SK-N-SH (cell line): Measurements from ENCODE around the gene GCLC. TPM values are rescaled to one million over a fixed set of nuclear protein-coding genes. Genes with fewer than 3 reads are reported as not detected.

Source experiments
- CTCF ChIA-PET: fragments of 300-600, 350-600 bp; formaldehyde crosslinking; extraction: SDS; loops from one replicate; lab custom pipeline; 2021; lab: Yijun Ruan, JAX
- POLR2A ChIA-PET: fragments of 350-600 bp; sonication (Branson Sonifier 250); formaldehyde crosslinking; extraction: SDS; loops from one replicate; lab custom pipeline; 2020; ENCODE audit warnings: antibody characterized with exemption, inconsistent platforms; lab: Yijun Ruan, JAX
- DNase-seq: peaks from one replicate; pipeline ENCODE4 v3.0.0; 2012
- H2AFZ ChIP-seq: fragments of 200-600 bp; sonication (generic); 2 replicates; pipeline ENCODE4 v1.8.1; 2016; ENCODE audit warnings: antibody characterized with exemption, mild to moderate bottlenecking, low read depth
- H3F3A ChIP-seq: fragments of 200-600 bp; sonication (generic); replicated peaks from 2 replicates; pipeline ENCODE3; 2016; ENCODE audit warnings: antibody characterized with exemption, mild to moderate bottlenecking; ENCODE audit not compliant: insufficient read depth
- H3K27ac ChIP-seq, 2 experiments: fragments of 200-500 bp in 1 of 2; fragments of 200-600 bp in 1 of 2; sonication (Bioruptor generic) in 1 of 2; sonication (generic), shearing (Covaris generic) in 1 of 2; 2 replicates each; pipeline versions ENCODE4 v1.5.1 to v1.6.1; 2014 to 2016; ENCODE audit warnings: low read depth in 2 of 2, inconsistent platforms in 1 of 2, low read length in 1 of 2, mild to moderate bottlenecking in 1 of 2, mixed read lengths in 1 of 2
- H3K27me3 ChIP-seq: fragments of 200-600 bp; sonication (generic), shearing (Covaris generic); 2 replicates; pipeline ENCODE4 v1.6.1; 2016; ENCODE audit warnings: mixed run types; ENCODE audit not compliant: insufficient read depth
- H3K36me3 ChIP-seq, 2 experiments: fragments of 200-500 bp in 1 of 2; fragments of 200-600 bp in 1 of 2; sonication (Bioruptor generic) in 1 of 2; sonication (generic) in 1 of 2; replicated peaks in 1 of 2; 2 replicates each; pipeline versions ENCODE3 to v1.5.1; 2014 to 2016; ENCODE audit warnings: low read length in 1 of 2, mild to moderate bottlenecking in 1 of 2; ENCODE audit not compliant: insufficient read depth in 2 of 2, control insufficient read depth in 1 of 2
- H3K4me1 ChIP-seq, 2 experiments: fragments of 200-500 bp in 1 of 2; fragments of 200-600 bp in 1 of 2; sonication (Bioruptor generic) in 1 of 2; sonication (generic), shearing (Covaris generic) in 1 of 2; 2 replicates each; pipeline versions ENCODE4 v1.5.1 to v1.6.1; 2014 to 2016; ENCODE audit warnings: low read depth in 1 of 2, low read length in 1 of 2, mixed run types in 1 of 2; ENCODE audit not compliant: insufficient read depth in 2 of 2, control insufficient read depth in 1 of 2
- H3K4me2 ChIP-seq: fragments of 200-600 bp; sonication (generic), shearing (Covaris generic); 2 replicates; pipeline ENCODE4 v1.6.1; 2017; ENCODE audit warnings: mixed run types
- H3K4me3 ChIP-seq, 2 experiments: fragments of 200-500 bp in 1 of 2; fragments of 200-600 bp in 1 of 2; sonication (Bioruptor generic) in 1 of 2; sonication (generic), shearing (Covaris generic) in 1 of 2; 2 replicates each; pipeline versions ENCODE4 v1.5.1 to v1.8.1; 2014 to 2016; ENCODE audit warnings: low read depth in 2 of 2, inconsistent platforms in 1 of 2, low read length in 1 of 2, mild to moderate bottlenecking in 1 of 2, mixed read lengths in 1 of 2, moderate library complexity in 1 of 2
- H3K79me2 ChIP-seq: fragments of 200-600 bp; sonication (generic); 2 replicates; pipeline ENCODE4 v1.8.1; 2017; ENCODE audit warnings: mild to moderate bottlenecking; ENCODE audit not compliant: insufficient read depth
- H3K9ac ChIP-seq: fragments of 200-600 bp; sonication (generic); 2 replicates; pipeline ENCODE4 v1.6.1; 2017; ENCODE audit warnings: mixed run types
- H3K9me2 ChIP-seq: fragments of 200-600 bp; sonication (generic); 2 replicates; pipeline ENCODE4 v1.6.1; 2017; ENCODE audit warnings: mixed run types
- H3K9me3 ChIP-seq: fragments of 200-600 bp; sonication (generic); 2 replicates; pipeline ENCODE4 v1.6.1; 2017; ENCODE audit warnings: mixed run types, mild to moderate bottlenecking, moderate library complexity
- H4K20me1 ChIP-seq: fragments of 200-600 bp; sonication (generic); 2 replicates; pipeline ENCODE4 v1.6.1; 2017; ENCODE audit warnings: mild to moderate bottlenecking, mixed run types; ENCODE audit not compliant: insufficient read depth
- ELF1 ChIP-seq: IDR thresholded peaks from 2 replicates; pipeline ENCODE4 v1.4.0; 2012
- EZH2phosphoT487 ChIP-seq: fragments of 200-600 bp; sonication (generic); IDR thresholded peaks from 2 replicates; pipeline ENCODE4 v1.6.1; 2017; ENCODE audit warnings: low read depth, mixed run types, mild to moderate bottlenecking, antibody characterized with exemption, moderate library complexity, borderline replicate concordance
- FOSL2 ChIP-seq: IDR thresholded peaks from 2 replicates; pipeline ENCODE4 v1.4.0; 2012; ENCODE audit warnings: low read depth, mild to moderate bottlenecking, moderate library complexity, borderline replicate concordance
- FOXJ3 ChIP-seq: sonication (generic); formaldehyde crosslinking; IDR thresholded peaks from 2 replicates; pipeline ENCODE4 v1.5.1; 2020; ENCODE audit warnings: mild to moderate bottlenecking, missing genetic modification reagents
- FOXM1 ChIP-seq: IDR thresholded peaks from 2 replicates; pipeline ENCODE4 v1.4.0; 2012; ENCODE audit warnings: low read depth, mild to moderate bottlenecking
- IRF3 ChIP-seq: fragments of 150-350 bp; IDR thresholded peaks from 2 replicates; pipeline ENCODE4 v1.6.1; 2016; ENCODE audit warnings: mild to moderate bottlenecking, low read depth, low read length
- MEF2A ChIP-seq: IDR thresholded peaks from 2 replicates; pipeline ENCODE4 v1.4.0; 2012; ENCODE audit warnings: low read depth, borderline replicate concordance
- POLR2AphosphoS5 ChIP-seq: IDR thresholded peaks from 2 replicates; pipeline ENCODE4 v1.6.1; 2012; ENCODE audit warnings: low read depth, low read length
- RAD21 ChIP-seq: IDR thresholded peaks from 2 replicates; pipeline ENCODE4 v1.6.1; 2012; ENCODE audit warnings: mild to moderate bottlenecking, low read length
- RCOR1 ChIP-seq: fragments of 150-350 bp; IDR thresholded peaks from 2 replicates; pipeline ENCODE4 v1.6.1; 2017; ENCODE audit warnings: antibody characterized with exemption, low read length
- REST ChIP-seq: IDR thresholded peaks from 2 replicates; pipeline ENCODE4 v1.6.1; 2012; ENCODE audit warnings: mild to moderate bottlenecking, low read depth, low read length, moderate library complexity
- SMC3 ChIP-seq: IDR thresholded peaks from 2 replicates; pipeline ENCODE4 v1.6.1; 2012; ENCODE audit warnings: low read depth, low read length, improper control_type of control experiment
- TAF1 ChIP-seq: IDR thresholded peaks from 2 replicates; pipeline ENCODE4 v1.6.1; 2012; ENCODE audit warnings: low read depth, mild to moderate bottlenecking, low read length, moderate library complexity, borderline replicate concordance
- TCF12 ChIP-seq: IDR thresholded peaks from 2 replicates; pipeline ENCODE4 v1.4.0; 2012
- WGBS: methylation state at CpG from one replicate; pipeline ENCODE4 v1.1.6; 2017; ENCODE audit warnings: low lambda C conversion rate; 5-methylcytosine and 5-hydroxymethylcytosine counted together
- polyA plus RNA-seq, 3 experiments: library from polyadenylated mRNA; depleted of rRNA; stranded (reverse); fragments of >200 nt; gene quantifications; 2 replicates each; pipeline ENCODE4 v1.2.3, GENCODE V29; 2012
- TF ChIP-seq, protein P1 (sequence below): IDR thresholded peaks from 2 replicates; pipeline ENCODE4; 2012

GCLC gene
- polyA plus RNA-seq, 1 of the 3 experiments (the other 2 are of a cell fraction), result 7.5 TPM

- Histone ChIP-seq H3K79me2 (no peaks in the 10 kb centered on the region), H3K27ac (no peak overlapping the region), H3K9me2 (no peaks in the 10 kb centered on the region), H3K27me3 (no peaks in the 10 kb centered on the region), H3K4me3 (no peak overlapping the region), H2AFZ (no peak overlapping the region), H3K9ac (no peak overlapping the region), H3F3A (no peaks in the 10 kb centered on the region), H3K36me3 (no peaks in the 10 kb centered on the region), H3K4me1 (no peaks in the 10 kb centered on the region), H3K4me2 (no peak overlapping the region), H4K20me1 (no peaks in the 10 kb centered on the region), H3K9me3 (no peaks in the 10 kb centered on the region)
- POLR2A ChIA-PET, result no interaction called here
- no peak for TF ChIP-seq TCF12
- no peak for TF ChIP-seq RAD21
- no peak for TF ChIP-seq ELF1
- TF ChIP-seq SMC3, result no peak
- no peak for TF ChIP-seq IRF3
- TF ChIP-seq REST, result no peak
- TF ChIP-seq RCOR1, result no peak
- TF ChIP-seq TAF1, result no peak
- TF ChIP-seq FOXM1, result no peak
- TF ChIP-seq, protein P1, sequence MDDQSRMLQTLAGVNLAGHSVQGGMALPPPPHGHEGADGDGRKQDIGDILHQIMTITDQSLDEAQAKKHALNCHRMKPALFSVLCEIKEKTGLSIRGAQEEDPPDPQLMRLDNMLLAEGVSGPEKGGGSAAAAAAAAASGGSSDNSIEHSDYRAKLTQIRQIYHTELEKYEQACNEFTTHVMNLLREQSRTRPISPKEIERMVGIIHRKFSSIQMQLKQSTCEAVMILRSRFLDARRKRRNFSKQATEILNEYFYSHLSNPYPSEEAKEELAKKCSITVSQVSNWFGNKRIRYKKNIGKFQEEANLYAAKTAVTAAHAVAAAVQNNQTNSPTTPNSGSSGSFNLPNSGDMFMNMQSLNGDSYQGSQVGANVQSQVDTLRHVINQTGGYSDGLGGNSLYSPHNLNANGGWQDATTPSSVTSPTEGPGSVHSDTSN, result no peak
- TF ChIP-seq EZH2phosphoT487, result no peak
- TF ChIP-seq MEF2A, result no peak
- no peak for TF ChIP-seq FOSL2
- TF ChIP-seq FOXJ3 (CRISPR knock-in tag), result no peak
- no peak for TF ChIP-seq POLR2AphosphoS5
- no peak for DNase-seq
- WGBS, result 54% methylated on average over 7 of the region's 7 CpGs
- CTCF ChIA-PET, result interaction anchor here (1.3 kb wide), 1 partner anchor 17 kb away, joined by 4 read pairs; no protein-coding TSS in a partner anchor
Measured at GRCh38 chr6:53578371-53578770, 33.5 kb upstream of the GCLC start.
